DMS 273 (cell line): ENCODE results near the gene XKR7.

Experiments
- DNase-seq: peaks from one replicate; lab custom pipeline; 2025; ENCODE audit not compliant: unreplicated experiment; lab: John Stamatoyannopoulos, UW

The XKR7 gene

DNA sequence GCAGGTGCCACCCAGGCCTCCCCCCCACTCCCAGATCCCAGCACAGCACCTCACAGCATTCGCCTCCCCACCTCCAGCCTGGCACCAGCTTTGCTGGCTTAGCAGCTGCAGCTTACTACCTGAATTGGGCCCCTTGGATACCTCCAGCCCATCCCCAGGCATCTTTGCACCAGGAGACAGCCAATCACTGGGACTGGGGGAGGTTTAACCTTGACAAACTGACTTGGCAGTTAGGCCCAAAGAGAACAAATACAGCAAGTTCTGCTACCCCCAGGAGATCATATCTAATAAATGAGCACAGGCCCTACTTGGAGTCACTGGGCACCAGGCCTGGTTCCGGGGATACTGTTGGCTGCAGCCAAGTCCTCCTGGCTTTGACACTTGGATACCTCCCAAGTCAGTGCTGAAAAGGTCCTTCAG is 24.9 kb upstream of the XKR7 start:
- DNase-seq, result peak; percentile 34

DNA sequence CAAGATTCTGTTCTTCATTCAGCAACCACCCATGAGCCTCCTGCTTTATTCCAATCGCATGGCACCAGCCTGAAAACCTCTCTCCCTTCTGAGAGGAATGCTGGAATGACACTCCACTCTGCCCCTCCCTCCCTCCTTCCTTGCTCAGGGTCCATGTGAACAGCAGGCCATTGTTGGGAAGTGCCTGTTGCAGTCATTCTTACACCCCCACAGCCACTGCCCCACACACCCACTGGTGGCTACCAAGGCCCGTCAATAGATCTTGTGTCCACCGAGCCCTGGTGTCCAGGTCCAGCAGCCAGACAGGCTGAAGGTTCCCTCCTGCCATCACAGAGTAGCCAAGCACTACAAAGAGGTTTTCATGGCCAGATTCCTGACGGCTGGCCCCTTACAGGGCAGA is 22.6 kb upstream of the XKR7 start:
- DNase-seq, result no peak

DNA sequence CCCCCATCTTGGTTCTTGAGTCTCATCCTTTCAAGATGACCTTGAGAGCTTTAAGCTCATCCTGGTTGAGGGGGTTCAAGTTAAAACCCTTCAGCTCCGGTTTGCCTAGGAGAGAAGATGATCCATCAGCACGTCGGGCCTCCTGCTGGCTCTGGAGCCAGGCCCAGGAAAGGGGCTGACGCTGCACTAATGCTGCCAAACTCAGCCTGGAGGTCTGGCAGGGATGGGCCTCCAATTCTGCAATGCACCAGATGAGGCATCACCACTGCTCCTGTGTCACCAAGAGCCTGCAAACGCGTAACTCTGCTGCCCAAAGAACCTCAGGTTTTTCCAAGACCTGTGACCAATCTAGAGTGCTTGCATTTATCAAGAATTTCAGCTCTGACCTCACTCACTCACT is 22.2 kb upstream of the XKR7 start:
- DNase-seq, result peak; percentile 62

DNA sequence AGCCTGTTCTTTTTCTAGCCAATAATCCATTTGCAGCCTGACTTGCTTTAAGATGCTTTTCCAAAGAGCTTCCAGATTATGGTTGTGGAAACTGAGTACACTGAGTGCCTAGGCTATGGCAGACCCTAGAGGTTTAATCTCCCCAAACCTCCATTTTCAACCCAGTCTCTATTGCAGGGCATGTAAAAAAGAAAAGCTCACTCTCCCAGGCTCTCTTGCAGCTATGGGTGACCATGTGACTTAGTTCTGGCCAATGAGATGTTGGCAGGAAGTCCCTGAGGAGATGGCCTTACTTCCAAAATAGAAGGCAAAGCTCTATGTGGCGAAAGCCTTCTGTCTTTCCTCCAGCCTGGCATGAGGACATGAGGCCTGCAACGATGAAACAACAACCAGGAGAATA is 19.9 kb upstream of the XKR7 start:
- peak; percentile 14 for DNase-seq

DNA sequence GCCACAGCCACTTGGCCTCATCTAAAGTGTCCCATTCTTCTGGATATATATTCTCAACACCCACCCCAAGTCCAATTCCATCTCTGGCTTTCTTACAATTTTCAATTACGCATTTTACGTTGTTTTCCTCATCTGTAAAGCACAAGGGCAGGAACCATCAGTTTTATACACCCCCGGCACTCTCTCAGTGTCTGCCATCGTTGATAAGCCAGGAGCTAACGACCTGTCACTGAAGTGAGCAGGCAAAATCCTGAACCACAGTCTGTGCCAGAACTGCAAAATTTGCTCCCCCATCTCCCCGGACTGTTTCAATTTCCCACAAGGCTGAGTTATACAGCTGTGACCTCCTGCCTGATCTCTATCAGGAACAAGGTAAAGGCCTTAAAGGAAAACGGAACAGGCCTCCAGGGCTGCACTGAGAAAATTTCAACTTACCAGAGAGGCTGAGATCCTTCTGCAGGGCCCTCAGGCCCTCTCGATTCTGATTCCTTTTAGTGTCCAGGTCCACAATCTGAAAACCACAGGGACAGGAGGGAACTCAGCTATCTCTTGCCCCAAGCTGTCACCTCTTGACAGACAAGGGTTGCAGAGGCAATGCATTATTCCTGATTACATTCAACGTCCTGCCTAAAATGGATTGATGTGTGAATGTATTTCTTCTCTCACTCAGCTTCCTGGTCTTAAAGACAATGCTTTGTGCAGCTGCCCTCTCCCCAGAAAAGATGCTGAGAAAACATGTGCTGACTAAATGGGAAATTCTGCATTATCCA is 17.9 kb upstream of the XKR7 start:
- no peak for DNase-seq

DNA sequence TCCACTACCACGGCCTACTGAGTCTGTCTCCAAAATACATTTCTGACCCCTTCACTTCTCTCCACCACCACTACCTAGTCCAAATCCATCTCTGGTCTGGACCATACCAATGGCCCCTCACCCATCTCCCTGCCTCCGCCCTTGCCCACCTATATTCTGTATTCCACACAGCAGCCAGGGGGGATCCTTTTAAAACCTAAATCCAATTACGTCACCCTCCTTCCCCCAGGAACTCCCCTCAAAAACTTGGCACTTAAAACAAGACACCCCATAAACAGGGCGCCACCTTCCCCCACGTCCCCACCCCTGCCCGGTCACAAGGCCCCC is 16.8 kb upstream of the XKR7 start:
- no peak for DNase-seq

DNA sequence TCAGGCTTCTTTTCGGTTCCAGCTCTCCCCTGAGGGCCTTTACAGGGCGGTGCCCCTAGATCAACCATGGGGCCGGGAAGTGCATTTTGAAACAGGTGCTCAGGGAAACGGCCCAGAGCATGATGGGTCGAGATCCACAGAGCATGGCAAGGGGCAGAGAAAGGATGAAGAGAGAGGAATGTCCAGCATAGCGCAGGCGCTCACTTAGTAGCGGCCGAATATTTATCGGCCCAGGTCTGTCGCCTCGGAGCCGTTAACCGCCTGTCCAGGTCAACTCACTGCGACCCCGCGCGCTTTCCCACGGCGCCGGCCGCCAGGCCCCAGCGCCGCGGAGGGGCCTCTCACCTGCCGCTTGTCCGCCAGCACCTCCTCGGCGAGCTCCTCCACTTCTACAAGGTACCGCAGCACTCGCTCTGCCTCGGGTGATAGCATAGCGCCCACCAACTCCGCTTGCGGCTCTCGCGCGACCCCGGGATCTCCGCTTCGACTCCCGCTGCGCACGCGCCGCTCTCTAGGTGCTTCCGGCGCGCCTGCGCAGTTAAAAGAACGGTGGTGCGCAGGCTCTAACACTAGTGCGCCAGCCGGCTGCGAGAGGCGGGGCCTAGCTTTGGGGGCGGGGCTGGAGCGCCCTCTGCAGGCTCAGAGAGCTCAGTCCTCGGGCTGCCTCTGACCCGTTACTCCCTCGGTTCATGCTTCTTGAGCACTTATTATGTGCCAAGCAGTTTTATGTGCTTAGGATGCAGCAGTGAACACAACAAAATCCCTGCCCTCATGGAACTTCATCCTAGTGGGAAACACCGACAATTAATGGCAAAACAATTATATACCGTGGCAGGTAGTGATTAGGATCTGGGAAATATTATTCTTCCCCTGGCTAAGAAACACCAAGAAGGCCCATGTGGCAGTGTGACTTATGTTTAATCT is 16.2 kb upstream of the XKR7 start, which contains the start of gene PDRG1:
TSS of gene PDRG1 (minus strand) at position 517 of the 924 bp plus-strand sequence. CDS start at position 432, 85 bp downstream.
- DNase-seq, result peak; percentile 99

DNA sequence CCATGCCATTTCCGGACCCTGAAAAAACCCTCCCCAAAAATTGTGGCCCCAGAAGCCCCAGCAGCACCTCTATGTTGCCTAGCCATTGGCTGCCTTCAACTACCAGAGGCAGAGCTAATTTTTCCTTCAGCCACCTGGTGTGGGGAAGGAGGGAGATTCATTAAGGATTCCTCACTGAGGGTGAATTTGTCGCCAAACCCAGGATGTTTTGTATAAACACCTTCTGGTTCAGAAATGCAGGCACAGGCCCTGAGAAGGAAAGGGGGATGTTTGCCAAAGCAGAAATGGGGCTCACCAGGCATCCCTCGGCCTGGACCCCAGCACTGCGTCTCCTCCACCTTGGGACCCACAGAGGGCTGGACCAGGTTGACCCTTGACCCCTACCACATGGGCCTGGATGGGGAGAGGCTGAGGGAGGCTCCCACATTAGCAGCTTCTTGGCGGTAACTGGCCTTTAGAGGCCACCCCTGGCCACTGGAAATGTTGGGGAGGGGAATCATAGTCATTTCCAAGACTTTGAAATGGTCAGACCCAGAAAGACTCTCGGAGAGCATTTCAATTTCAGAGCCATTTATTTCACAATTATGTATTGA is 14.3 kb upstream of the XKR7 start:
- DNase-seq, result peak; percentile 55

DNA sequence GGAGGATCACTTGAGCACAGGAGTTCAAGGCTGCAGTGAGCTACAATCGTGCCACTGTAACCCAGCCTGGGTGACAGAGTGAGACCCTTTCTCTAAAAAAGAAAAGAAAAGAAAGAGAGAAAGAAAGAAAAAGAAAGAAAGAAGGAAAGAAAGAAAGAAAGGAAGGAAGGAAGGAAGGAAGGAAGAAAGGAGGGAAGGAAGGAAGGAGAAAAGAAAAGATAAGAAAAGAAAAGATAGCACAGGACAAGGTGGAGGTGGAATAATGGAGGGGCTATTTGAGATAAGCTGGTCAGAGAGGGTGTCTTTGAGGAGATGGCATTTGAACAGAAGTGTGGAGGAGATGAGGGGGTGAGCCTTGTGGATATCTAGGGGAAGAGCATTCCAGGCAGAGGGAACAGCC is 13.5 kb upstream of the XKR7 start:
- no peak for DNase-seq

DNA sequence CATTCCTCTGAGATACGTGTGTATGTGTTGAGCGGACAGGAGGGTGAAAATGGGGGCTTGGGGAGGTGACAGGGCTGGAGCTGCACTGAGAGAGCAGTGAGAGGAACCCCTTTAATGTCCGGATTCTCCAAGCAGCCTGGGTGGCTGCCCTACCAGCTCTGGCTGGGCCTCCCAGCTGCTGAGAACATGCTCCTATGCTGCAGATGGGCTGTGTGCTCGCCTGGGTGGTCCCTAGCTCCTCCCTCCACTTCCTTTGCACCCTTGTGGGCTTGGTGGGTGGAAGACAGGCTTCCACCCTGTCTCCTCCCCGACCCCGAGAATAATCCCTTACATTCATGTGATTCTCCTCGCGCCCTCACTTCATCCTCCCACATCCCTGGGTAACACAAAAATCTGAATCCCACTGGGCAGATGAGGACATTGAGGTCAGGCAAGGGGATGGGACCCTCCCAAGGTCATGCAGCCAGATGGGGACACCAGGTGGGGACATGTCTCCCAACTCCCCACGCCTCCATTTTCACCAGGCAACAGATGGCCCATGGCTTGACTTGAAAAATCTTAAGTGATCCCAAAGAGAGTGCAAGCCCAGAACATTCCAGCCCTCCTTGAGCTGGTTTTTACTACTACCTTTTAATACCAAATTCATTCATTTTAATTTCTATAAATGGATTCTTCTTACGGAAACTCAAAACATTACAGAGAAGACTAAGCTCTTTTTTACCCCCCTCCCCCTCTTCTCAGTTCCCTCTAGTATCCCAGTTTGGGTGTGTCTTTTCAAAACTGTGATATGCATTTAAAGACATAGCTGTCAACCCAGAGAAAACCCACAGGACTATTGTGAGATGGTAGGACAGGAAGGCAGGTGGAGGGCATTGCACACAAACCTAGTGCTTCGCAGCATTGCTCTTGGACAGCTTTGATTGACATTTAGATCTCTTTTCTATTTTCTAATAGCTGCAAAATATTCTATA is 11.1 kb upstream of the XKR7 start:
- peak; percentile 90 for DNase-seq

DNA sequence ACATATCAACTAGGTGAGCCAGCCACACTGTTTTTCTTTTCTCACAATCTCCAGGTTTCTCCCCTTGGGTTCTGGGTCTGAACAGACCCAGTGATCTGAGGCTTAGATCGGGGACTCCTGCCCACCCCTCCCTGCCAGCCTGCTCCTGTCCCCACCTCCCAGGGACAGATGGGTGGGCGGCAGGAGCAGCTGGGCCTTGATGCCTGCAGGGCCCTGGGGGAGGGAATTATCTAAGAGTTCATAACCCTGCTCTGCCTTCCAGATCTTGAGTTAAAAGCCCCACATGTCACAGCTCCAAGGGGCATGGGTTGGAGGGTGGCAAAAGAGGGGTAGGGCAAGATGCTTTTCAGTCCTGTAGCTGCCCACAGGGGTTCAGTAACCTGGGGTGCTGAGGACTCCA is 5.2 kb upstream of the XKR7 start:
- peak; percentile 94 for DNase-seq

DNA sequence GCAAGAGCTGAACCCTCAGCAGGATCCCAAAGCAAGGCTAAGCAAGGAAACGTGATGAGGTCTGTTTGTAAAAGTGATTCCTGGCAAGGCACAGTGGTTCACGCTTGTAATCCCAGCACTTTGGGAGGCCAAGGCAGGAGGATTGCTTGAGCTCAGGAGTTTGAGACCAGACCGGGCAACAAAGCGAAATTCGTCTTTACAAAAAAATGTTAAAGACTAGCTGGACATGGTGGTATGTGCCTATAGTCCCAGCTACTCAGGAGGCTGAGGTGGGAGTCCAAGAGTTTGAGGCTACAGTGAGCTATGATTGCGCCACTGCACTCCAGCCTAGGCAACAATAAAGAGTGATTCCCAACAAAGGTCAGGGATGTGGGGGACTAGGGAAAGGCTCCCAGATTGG is 4.1 kb upstream of the XKR7 start:
- DNase-seq, result peak; percentile 37

DNA sequence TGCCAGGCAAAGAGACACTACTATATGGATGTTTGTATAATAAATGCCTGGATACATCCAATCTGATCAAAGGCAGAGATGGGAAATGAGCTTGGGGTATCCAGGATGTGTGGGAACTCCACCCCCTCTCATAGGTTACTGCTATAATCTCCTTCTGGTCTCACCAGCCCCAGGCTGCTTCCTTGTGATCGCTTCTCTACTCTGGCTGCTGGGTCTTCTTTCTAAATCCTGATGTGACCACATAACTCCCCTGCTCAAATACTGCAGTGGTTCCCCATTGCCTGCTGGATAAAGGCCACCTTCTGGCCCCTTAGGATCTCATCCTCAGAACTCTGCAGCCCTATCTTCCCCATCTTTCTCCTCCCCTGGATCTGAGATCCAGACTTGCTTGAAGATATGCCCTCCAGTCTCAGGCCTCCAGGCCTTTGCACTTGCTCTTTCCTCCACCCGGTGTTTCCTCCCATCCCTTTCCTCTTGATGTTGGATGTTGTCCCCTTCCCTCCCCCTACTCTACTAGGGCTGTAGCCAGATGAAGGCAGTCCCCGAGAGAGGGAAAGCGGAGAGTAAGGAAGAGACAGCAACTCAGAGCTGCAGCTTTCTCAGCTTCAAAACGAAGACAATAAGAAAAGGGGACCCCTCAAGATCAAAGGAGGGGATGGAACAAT is 828 bp upstream of the XKR7 start:
- no peak for DNase-seq

DNA sequence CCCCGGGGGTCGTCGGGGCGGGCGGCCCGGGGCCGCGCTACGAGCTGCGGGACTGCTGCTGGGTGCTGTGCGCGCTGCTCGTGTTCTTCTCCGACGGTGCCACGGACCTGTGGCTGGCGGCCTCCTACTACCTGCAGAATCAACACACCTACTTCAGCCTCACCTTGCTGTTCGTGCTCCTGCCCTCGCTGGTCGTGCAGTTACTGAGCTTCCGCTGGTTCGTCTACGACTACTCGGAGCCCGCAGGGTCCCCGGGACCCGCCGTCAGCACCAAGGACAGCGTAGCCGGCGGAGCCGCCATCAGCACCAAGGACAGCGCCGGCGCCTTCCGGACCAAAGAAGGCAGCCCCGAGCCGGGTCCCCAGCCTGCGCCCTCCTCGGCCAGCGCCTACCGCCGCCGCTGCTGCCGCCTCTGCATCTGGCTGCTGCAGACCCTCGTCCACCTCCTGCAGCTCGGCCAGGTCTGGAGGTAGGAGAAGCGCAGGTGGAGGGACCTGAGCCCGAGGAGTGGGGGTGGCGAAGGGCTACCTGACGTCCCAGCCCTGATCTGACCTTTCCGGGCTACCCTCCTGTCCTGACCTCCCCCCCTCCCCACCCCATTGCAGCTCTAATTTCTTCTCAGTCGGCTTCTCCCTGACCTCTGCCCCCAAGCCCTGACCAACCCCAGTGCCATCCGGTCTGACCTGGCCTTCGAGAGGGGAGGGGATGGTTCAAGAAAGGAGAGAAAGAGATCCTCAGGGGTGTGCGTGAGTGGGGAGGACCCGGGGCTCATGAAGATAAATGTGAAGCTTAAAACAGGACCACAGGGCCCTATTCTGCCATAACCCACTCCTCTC is 558 bp downstream of the XKR7 start:
- peak; percentile 89 for DNase-seq

DNA sequence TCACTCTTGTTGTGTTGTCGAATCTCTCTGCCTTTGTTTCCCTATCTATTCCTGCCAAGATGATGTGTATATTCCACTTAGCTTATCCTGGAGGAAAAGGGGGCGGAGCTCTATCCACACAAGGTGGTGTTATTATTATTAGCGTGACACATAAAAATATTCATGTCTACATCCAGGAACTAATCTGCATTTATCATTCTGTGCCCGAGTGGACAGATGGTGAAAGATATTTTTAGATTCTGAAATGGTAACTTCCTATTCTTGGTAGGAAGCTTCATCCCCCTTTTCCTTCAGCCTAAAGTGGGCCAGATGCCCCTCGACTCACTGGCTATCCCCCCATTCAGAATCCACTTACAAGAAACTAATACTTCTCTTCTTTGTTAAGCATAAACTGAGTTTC is 2.0 kb downstream of the XKR7 start:
- DNase-seq, result peak; percentile 60

DNA sequence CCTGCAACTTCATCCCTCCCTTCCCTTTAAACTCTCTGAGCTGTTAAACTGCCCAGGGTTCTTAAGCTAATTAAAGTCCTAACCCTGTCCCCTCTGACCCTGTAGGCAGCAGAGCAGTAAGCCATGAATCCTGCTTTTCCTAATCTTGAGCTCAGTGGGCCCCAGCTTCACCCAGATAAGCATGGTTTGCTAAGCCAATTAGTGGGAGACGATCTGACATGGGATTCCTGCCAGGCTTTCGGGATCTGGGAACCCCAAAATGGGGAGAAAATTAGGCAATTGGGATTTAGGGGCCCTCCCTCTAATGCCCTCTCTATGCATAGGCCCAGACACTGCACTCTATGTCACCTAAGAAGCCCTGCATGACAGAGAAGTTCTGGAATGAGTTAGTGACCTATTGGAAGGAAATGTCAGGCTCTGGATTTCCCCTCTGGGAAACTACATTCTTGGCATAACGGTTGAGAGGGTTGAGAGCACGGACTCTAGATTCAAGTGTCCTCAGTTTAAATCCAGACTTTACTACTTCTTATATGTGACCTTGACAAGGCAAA is 4.6 kb downstream of the XKR7 start:
- DNase-seq, result no peak

DNA sequence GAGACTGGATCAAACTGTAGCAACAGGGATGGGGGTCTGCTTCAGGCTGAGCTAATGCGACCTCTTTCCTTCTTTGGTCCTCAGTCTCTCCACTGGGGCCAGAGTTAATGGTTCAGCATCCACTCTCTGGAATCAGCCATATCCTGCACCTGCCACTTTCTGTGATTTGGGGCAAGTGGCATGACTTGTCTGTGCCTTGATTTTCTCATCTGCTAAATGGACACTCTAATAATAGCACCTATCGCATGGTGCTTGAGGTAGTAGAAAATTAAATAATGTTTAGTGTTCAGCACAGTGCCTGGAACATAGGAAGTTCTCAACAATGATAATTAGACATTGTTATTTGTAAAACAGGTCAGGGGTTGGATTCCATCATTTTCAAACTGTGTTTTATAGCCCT is 6.3 kb downstream of the XKR7 start:
- no peak for DNase-seq

DNA sequence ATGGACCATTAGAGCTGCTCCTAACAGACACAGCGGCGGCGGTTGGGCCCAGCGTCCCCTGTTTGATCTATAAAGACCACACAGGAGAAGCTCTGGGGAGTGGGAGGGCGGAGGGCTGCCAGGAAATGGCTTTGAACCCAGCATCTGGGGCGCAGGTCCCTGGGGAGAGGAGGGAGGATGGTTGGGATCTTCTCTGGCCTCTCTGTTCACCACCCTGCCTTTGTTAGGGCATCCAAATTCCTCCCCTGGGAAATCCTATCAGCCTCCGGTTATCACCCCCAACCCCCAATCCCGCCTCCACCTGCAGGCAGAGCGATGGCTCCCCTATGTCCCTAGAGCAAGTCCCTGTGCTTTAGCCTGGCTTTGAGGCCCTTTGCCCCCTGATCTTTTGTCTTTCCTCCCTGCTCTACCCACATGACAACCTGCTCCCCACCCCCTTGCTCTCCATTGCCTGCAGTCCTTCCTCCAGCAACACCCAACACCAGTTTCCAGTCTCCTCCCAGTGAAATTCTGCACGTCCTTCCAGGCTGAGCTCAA is 7.1 kb downstream of the XKR7 start:
- DNase-seq, result peak; percentile 46

DNA sequence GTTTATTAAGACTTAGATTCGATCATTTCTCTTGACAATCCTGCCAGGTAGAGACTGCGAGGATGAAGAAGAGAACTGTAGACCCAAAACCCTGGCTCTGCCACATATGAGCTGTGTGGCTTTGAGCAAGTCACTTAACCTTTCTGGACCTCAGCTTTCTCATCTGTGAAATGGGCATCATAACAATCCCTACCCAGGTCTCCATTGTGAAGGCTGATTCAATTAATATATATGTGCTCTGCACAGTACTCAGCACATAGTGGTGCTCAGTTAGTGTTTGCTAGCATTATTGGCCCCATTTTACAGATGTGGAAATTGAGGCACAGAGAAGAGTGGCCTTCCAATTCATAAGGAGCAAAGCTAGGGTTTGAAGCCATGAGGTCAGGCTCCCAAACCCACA is 7.9 kb downstream of the XKR7 start:
- no peak for DNase-seq
